VCaP (cell line): ENCODE results near the gene ELAVL2.

ENCODE experiments used
- H3K27ac ChIP-seq: fragments of 450-650 bp; 2 replicates; pipeline ENCODE4 v1.5.1; 2017
- CTCF ChIP-seq: fragments of 450-650 bp; conservative IDR thresholded peaks from 2 replicates; pipeline ENCODE4 v1.5.1; 2017; ENCODE audit warnings: mild to moderate bottlenecking, moderate library complexity

ELAVL2 gene

GRCh38 chr9:23842565-23843129 is 16.6 kb upstream of the ELAVL2 start:
- peak; percentile 82 for TF ChIP-seq CTCF
- no peak overlapping the region for H3K27ac ChIP-seq

- H3K27ac ChIP-seq = no peak overlapping the region
- TF ChIP-seq CTCF = no peak
Observed at GRCh38 chr9:23841304-23841703, 15.3 kb upstream of the ELAVL2 start.

- TF ChIP-seq CTCF = no peak
- H3K27ac ChIP-seq = no peak overlapping the region
Observed at GRCh38 chr9:23837038-23837437, 11.0 kb upstream of the ELAVL2 start.

DNA sequence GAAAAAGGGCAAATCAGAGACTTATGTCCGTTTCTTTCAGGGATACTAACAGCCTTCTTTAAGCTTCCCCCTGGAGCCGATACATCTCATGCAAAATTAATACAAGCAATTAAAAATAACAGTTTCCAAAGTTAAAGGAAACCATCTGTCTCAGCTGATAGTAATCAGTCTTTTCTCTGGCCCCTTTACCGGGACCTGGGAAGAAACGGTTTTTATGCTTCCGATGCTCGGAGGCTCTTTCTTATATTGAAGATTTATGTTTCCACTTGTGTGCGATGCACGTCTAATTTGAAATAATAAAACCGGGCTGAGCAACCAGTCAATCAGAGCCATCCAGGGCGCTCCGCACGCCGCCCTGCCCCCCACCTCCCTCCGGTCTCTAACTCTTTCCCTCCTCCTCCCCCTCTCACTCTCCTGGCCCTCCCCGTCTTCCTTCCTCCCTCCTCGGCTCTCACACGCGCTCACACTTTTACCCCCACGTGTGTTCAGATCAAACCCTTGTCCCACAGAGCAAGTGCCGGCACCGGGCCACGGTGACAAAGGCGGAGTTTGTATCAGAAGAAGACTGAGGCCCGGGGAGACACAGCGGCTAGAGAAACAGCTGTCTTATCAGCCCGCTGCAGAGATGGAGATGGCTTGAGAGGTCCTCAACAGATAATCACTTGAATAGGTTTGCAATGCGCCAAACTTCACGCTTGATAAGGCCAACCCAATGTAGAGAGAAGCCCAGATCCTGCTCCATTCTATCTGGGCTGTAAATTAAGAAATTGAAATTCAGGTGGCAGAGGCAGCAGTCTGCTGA is 5.1 kb upstream of the ELAVL2 start:
- no peak overlapping the region for H3K27ac ChIP-seq
- no peak for TF ChIP-seq CTCF

GRCh38 chr9:23830476-23830805 is 4.4 kb upstream of the ELAVL2 start:
- TF ChIP-seq CTCF = no peak
- peak overlapping the region; percentile 24; the same call in 1 of the 2 replicates for H3K27ac ChIP-seq

DNA sequence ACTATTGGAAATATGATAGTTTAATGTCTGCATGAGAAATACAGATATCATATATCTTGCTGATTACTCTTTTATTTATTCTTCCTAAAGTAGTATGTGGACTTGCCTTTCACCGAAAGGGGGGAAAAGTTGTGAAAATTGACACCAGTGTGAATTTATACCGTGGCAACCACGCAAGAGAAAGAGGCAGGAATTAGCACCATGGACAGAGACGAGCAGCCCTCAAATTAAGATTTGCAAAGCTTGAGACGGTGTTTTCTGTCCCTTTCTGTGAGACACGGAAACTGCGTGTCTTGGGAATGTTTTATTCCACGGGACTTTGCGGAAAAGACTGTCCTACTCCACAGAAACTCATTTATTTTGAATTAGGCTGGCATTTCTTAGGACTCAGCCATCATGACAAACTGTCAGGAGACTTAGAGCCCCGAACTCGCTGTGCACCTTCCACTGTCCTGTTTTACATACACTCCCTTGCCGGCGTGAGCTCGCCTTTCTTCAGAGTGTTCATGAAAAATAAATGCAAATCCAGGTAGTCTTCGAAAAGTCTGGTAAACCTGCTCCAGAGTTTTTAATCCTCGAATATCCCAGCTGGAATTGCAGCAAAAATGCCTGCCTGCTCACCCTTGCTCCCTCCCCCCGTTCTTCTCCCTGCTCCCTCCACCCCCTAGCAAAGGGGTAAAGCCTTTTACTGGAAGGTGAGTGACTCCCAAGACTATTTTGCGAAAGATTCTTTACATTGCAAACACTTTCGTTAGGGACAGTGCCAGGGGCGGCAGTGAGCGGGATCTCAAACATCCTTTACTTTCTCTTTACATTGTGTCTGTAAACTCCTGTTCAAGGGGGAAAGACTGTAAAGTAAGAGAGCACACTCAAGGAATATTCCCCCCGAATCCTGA is 3.8 kb upstream of the ELAVL2 start:
- TF ChIP-seq CTCF = no peak
- peak overlapping the region; percentile 24; the same call in 1 of the 2 replicates for H3K27ac ChIP-seq

GRCh38 chr9:23825700-23826099 is 340 bp downstream of the ELAVL2 start:
- peak overlapping the region; percentile 65 for H3K27ac ChIP-seq
- no peak for TF ChIP-seq CTCF
